NK-92 treated with Interleukin-12 subunit alpha and Interleukin-12 subunit beta, amount 100 ng/mL, for 24 hours (cell line): ENCODE measurements around the gene PTH1R.
A peak's percentile ranks its signal among the peaks of the same experiment; 100 is the strongest.

Experiments
- DNase-seq: peaks from one replicate; lab custom pipeline; 2025; lab: John Stamatoyannopoulos, UW

PTH1R gene

GRCh38 chr3:46877406-46878125 is at the start of gene PTH1R:
TSS of gene PTH1R (plus strand) at chr3:46877721. CDS start at chr3:46883560, 5,839 bp downstream.
- no peak for DNase-seq

- DNase-seq, result peak; percentile 38
Observed at GRCh38 chr3:46829699-46830208, 47.8 kb upstream of the PTH1R start.

GRCh38 chr3:46830801-46831200 is 46.7 kb upstream of the PTH1R start:
- no peak for DNase-seq

- no peak for DNase-seq
Observed at GRCh38 chr3:46831316-46831715, 46.2 kb upstream of the PTH1R start.

GRCh38 chr3:46831841-46832240 is 45.7 kb upstream of the PTH1R start:
- DNase-seq, result no peak

GRCh38 chr3:46833346-46834300 is 43.9 kb upstream of the PTH1R start:
- no peak for DNase-seq

GRCh38 chr3:46835054-46835453 is 42.5 kb upstream of the PTH1R start:
- no peak for DNase-seq

GRCh38 chr3:46835491-46835890 is 42.0 kb upstream of the PTH1R start:
- DNase-seq, result no peak

GRCh38 chr3:46838301-46838700 is 39.2 kb upstream of the PTH1R start:
- DNase-seq, result no peak

GRCh38 chr3:46840491-46840890 is 37.0 kb upstream of the PTH1R start:
- DNase-seq, result no peak

GRCh38 chr3:46843508-46843907 is 34.0 kb upstream of the PTH1R start:
- DNase-seq, result no peak

- DNase-seq, result no peak
Observed at GRCh38 chr3:46844397-46844796, 33.1 kb upstream of the PTH1R start.

GRCh38 chr3:46844881-46845312 is 32.6 kb upstream of the PTH1R start:
- no peak for DNase-seq

GRCh38 chr3:46845397-46845859 is 32.1 kb upstream of the PTH1R start:
- DNase-seq, result no peak

GRCh38 chr3:46845860-46846623 is 31.5 kb upstream of the PTH1R start:
- no peak for DNase-seq

- DNase-seq, result no peak
Observed at GRCh38 chr3:46846624-46847542, 30.6 kb upstream of the PTH1R start.

- no peak for DNase-seq
Observed at GRCh38 chr3:46847744-46848143, 29.8 kb upstream of the PTH1R start.

- DNase-seq, result no peak
Observed at GRCh38 chr3:46848271-46849044, 29.1 kb upstream of the PTH1R start.

GRCh38 chr3:46849045-46849631 is 28.4 kb upstream of the PTH1R start:
- DNase-seq, result no peak
